CD4-positive, alpha-beta T cell (primary cell): ENCODE measurements around the gene CDKN1C. TPM values are rescaled to one million over a fixed set of nuclear protein-coding genes. Genes with fewer than 3 reads are reported as not detected.

Source experiments
- ATAC-seq: fragments of 200-7000 bp; cut with Tn5 transposase; one replicate; pipeline ENCODE4 v1.10.0; 2022; ENCODE audit warnings: mild to moderate bottlenecking; ENCODE audit not compliant: poor library complexity
- CTCF ChIA-PET: fragments of 350-600 bp; sonication (Branson Sonifier 250); formaldehyde crosslinking; loops from one replicate; lab custom pipeline; 2021; ENCODE audit warnings: antibody characterized with exemption, inconsistent platforms; lab: Charles Lee
- POLR2A ChIA-PET: fragments of 350-600 bp; sonication (Branson Sonifier 250); formaldehyde crosslinking; loops from one replicate; lab custom pipeline; 2021; ENCODE audit warnings: antibody characterized with exemption, inconsistent platforms; lab: Charles Lee
- DNase-seq, 14 experiments: peaks; one replicate each; pipeline ENCODE4 v3.0.0-alpha.2; 2013 to 2020; ENCODE audit warnings: mixed read lengths in 2 of 14
- H3K27ac ChIP-seq, 2 donors: one replicate each; pipeline versions ENCODE4 v1.5.1 to v1.7.0; 2013; ENCODE audit warnings: low read length in 2 of 2, low read depth in 1 of 2, mild to moderate bottlenecking in 1 of 2
- H3K27me3 ChIP-seq, 2 experiments: 1 replicate in 1 of 2; 2 replicates in 1 of 2; pipeline versions ENCODE4 v1.6.1 to v1.7.0; 2013; ENCODE audit warnings: low read length in 2 of 2, control low read depth in 1 of 2, mild to moderate bottlenecking in 1 of 2, moderate library complexity in 1 of 2; ENCODE audit not compliant: insufficient read depth in 2 of 2, control insufficient read depth in 1 of 2
- H3K36me3 ChIP-seq: one replicate; pipeline ENCODE4 v1.6.1; 2013; ENCODE audit warnings: low read length, control low read depth; ENCODE audit not compliant: insufficient read depth
- H3K4me1 ChIP-seq: one replicate; pipeline ENCODE4 v1.6.1; 2013; ENCODE audit warnings: low read length, control low read depth; ENCODE audit not compliant: insufficient read depth
- H3K4me3 ChIP-seq: one replicate; pipeline ENCODE4 v1.5.1; 2013; ENCODE audit warnings: mild to moderate bottlenecking, low read length, moderate library complexity
- H3K9me3 ChIP-seq, 2 experiments: 1 replicate in 1 of 2; 2 replicates in 1 of 2; pipeline versions ENCODE4 v1.6.1 to v1.7.0; 2013; ENCODE audit warnings: low read length in 2 of 2, mild to moderate bottlenecking in 2 of 2, control low read depth in 1 of 2, moderate library complexity in 1 of 2; ENCODE audit not compliant: control insufficient read depth in 1 of 2, insufficient read depth in 1 of 2
- H3K27ac Mint-ChIP-seq: one replicate; pipeline ENCODE4 v1.8.0; 2020; ENCODE audit warnings: mixed read lengths
- H3K27me3 Mint-ChIP-seq: one replicate; pipeline ENCODE4 v1.8.0; 2021; ENCODE audit warnings: mixed read lengths
- H3K36me3 Mint-ChIP-seq: one replicate; pipeline ENCODE4 v1.8.0; 2021; ENCODE audit warnings: low read depth, mixed read lengths
- H3K4me1 Mint-ChIP-seq: one replicate; pipeline ENCODE4 v1.8.0; 2021; ENCODE audit warnings: low read depth, mixed read lengths
- H3K4me3 Mint-ChIP-seq: one replicate; pipeline ENCODE4 v1.8.0; 2020; ENCODE audit warnings: mild to moderate bottlenecking, mixed read lengths
- H3K9me3 Mint-ChIP-seq: one replicate; pipeline ENCODE4 v1.8.0; 2020; ENCODE audit warnings: mixed read lengths
- intact Hi-C, 2 experiments: fragments of 100-400 bp; cut with DNase I in 1 of 2; cut with micrococcal nuclease in 1 of 2; formaldehyde crosslinking; loops; one replicate each; pipeline versions ENCODE4 v1.15.1 to v1.9.0; 2023 to 2025; cut with DNase I, micrococcal nuclease
- total RNA-seq, 174 experiments: library from RNA in 2 of 174; stranded (reverse) in 2 of 174; gene quantifications; one replicate each; pipeline ENCODE4 v1.2.3 and lab custom pipeline; 2021 to 2026
- TF ChIP-seq, protein P1 (sequence below): fragments of 200-600 bp; IDR thresholded peaks from one replicate; pipeline ENCODE4 v1.8.0; 2022; ENCODE audit warnings: antibody characterized with exemption, mild to moderate bottlenecking

Gene CDKN1C
- total RNA-seq, 2 experiments from 2014 or later = 1.9 to 2.5 TPM

DNA sequence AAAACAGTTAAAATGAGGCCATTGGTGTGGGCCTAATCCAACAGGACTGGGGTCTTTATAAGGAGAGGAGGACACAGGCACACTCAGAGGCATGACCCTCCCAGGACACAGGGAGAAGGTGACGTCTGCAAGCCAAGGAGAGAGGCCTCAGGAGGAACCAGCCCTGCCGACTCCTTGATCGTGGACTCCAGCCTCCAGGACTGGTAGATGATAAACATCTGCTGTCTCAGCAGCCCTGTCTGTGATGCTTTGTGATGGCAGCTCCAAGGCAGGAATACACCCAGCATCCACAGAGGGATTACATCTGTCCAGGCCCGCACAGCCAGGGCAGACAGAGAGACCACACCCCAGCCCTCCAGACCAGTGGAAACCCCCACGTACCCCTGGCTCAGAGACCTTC is 18.4 kb downstream of the CDKN1C start:
- H3K4me3 Mint-ChIP-seq = no peak overlapping the region
- no peak overlapping the region for H3K27ac ChIP-seq
- no peaks in the 10 kb centered on the region for H3K36me3 Mint-ChIP-seq
- no peak for ATAC-seq
- H3K9me3 Mint-ChIP-seq = no peaks in the 10 kb centered on the region
- no peak overlapping the region for H3K4me3 ChIP-seq
- H3K27ac Mint-ChIP-seq = no peak overlapping the region
- TF ChIP-seq, protein P1, sequence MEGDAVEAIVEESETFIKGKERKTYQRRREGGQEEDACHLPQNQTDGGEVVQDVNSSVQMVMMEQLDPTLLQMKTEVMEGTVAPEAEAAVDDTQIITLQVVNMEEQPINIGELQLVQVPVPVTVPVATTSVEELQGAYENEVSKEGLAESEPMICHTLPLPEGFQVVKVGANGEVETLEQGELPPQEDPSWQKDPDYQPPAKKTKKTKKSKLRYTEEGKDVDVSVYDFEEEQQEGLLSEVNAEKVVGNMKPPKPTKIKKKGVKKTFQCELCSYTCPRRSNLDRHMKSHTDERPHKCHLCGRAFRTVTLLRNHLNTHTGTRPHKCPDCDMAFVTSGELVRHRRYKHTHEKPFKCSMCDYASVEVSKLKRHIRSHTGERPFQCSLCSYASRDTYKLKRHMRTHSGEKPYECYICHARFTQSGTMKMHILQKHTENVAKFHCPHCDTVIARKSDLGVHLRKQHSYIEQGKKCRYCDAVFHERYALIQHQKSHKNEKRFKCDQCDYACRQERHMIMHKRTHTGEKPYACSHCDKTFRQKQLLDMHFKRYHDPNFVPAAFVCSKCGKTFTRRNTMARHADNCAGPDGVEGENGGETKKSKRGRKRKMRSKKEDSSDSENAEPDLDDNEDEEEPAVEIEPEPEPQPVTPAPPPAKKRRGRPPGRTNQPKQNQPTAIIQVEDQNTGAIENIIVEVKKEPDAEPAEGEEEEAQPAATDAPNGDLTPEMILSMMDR = no peak
- no peak for DNase-seq
- H3K36me3 ChIP-seq = no peaks in the 10 kb centered on the region
- H3K9me3 ChIP-seq = peaks cover 0 to 27% of the 10 kb centered on the region in 2 experiments
- peaks cover 71% of the 10 kb centered on the region for H3K27me3 Mint-ChIP-seq
- H3K4me1 Mint-ChIP-seq = peaks cover 5% of the 10 kb centered on the region
- peaks cover 4% of the 10 kb centered on the region for H3K4me1 ChIP-seq
- ChIA-PET CTCF (no interaction called here), POLR2A (no interaction called here)
- intact Hi-C loops = no loop called here
- peaks cover 41 to 50% of the 10 kb centered on the region in 2 experiments for H3K27me3 ChIP-seq

- no peaks in the 10 kb centered on the region for H3K36me3 ChIP-seq
- Mint-ChIP-seq H3K27me3 (peaks cover 67% of the 10 kb centered on the region), H3K9me3 (no peaks in the 10 kb centered on the region), H3K36me3 (no peaks in the 10 kb centered on the region), H3K4me1 (peaks cover 5% of the 10 kb centered on the region), H3K27ac (no peak overlapping the region), H3K4me3 (no peak overlapping the region)
- intact Hi-C loops = no loop called here
- peaks cover 4% of the 10 kb centered on the region for H3K4me1 ChIP-seq
- TF ChIP-seq, protein P1 = no peak
- H3K4me3 ChIP-seq = no peak overlapping the region
- DNase-seq (no peak), ATAC-seq (no peak)
- H3K27ac ChIP-seq = no peak overlapping the region
- ChIA-PET CTCF (no interaction called here), POLR2A (no interaction called here)
- H3K9me3 ChIP-seq = peaks cover 0 to 27% of the 10 kb centered on the region in 2 experiments
- H3K27me3 ChIP-seq = peaks cover 39 to 56% of the 10 kb centered on the region in 2 experiments
Observed at GRCh38 chr11:2865922-2866577, 19.5 kb downstream of the CDKN1C start.

GRCh38 chr11:2864901-2865300 is 20.7 kb downstream of the CDKN1C start:
- intact Hi-C loops = no loop called here
- Mint-ChIP-seq H3K27ac (no peak overlapping the region), H3K4me3 (no peak overlapping the region), H3K36me3 (no peaks in the 10 kb centered on the region), H3K9me3 (no peaks in the 10 kb centered on the region), H3K27me3 (peaks cover 68% of the 10 kb centered on the region), H3K4me1 (peaks cover 5% of the 10 kb centered on the region)
- Histone ChIP-seq H3K36me3 (no peaks in the 10 kb centered on the region), H3K27me3 (peaks cover 31 to 52% of the 10 kb centered on the region in 2 experiments), H3K4me3 (no peak overlapping the region), H3K9me3 (peaks cover 0 to 18% of the 10 kb centered on the region in 2 experiments), H3K27ac (no peak overlapping the region), H3K4me1 (peaks cover 4% of the 10 kb centered on the region)
- DNase-seq (no peak), ATAC-seq (no peak)
- CTCF ChIA-PET = no interaction called here
- TF ChIP-seq, protein P1 = no peak
- POLR2A ChIA-PET = no interaction called here
